H1 (cell line): Measurements from ENCODE around the gene PPP2R2B. TPM values are rescaled to one million over a fixed set of nuclear protein-coding genes. Genes with fewer than 3 reads are reported as not detected.

Source experiments
- CTCF ChIA-PET: fragments of 300-600 bp; sonication (Branson Sonifier 250); formaldehyde crosslinking; loops from one replicate; lab custom pipeline; 2021; ENCODE audit not compliant: partially characterized antibody; lab: Charles Lee
- POLR2A ChIA-PET: fragments of 300-600 bp; sonication (Branson Sonifier 250); formaldehyde crosslinking; loops from one replicate; lab custom pipeline; 2021; ENCODE audit warnings: inconsistent platforms; ENCODE audit not compliant: partially characterized antibody; lab: Charles Lee
- DNase-seq, 2 experiments: peaks; one replicate each; pipeline versions ENCODE4 v3.0.0 to v3.0.0-alpha.2; 2010 to 2022; ENCODE audit warnings: low spot score in 2 of 2, low read depth in 1 of 2, mixed read lengths in 1 of 2
- FAIRE-seq: peaks from 2 replicates; lab custom pipeline; 2011; peaks lifted over from hg19 to GRCh38; lab: Jason Lieb, UNC
- H2AFZ ChIP-seq: 2 replicates; pipeline ENCODE4 v1.8.1; 2012; ENCODE audit warnings: low read length, inconsistent platforms
- H2AK5ac ChIP-seq: 2 replicates; pipeline ENCODE4 v1.6.1; 2013; ENCODE audit warnings: low read depth, low read length
- H2BK120ac ChIP-seq: replicated peaks from 2 replicates; pipeline ENCODE3; 2013; ENCODE audit warnings: low read depth, low read length, inconsistent platforms
- H2BK12ac ChIP-seq: 2 replicates; pipeline ENCODE4 v1.6.1; 2013; ENCODE audit warnings: low read depth, low read length
- H2BK15ac ChIP-seq: 2 replicates; pipeline ENCODE4 v1.6.1; 2013; ENCODE audit warnings: low read length
- H2BK20ac ChIP-seq: 2 replicates; pipeline ENCODE4 v1.6.1; 2013; ENCODE audit warnings: low read length
- H2BK5ac ChIP-seq: 2 replicates; pipeline ENCODE4 v1.6.1; 2013; ENCODE audit warnings: low read depth, low read length
- H3K14ac ChIP-seq: 2 replicates; pipeline ENCODE4 v1.6.1; 2013; ENCODE audit warnings: inconsistent platforms; ENCODE audit not compliant: insufficient read length
- H3K18ac ChIP-seq: 2 replicates; pipeline ENCODE4 v1.6.1; 2013; ENCODE audit warnings: low read length; ENCODE audit errors: extremely low read depth
- H3K23ac ChIP-seq: 2 replicates; pipeline ENCODE4 v1.6.1; 2013; ENCODE audit warnings: inconsistent platforms; ENCODE audit not compliant: insufficient read length
- H3K23me2 ChIP-seq: 2 replicates; pipeline ENCODE4 v1.6.1; 2013; ENCODE audit warnings: low read depth, low read length
- H3K27ac ChIP-seq: 2 replicates; pipeline ENCODE4 v1.6.1; 2011; ENCODE audit warnings: low read depth, low read length, inconsistent platforms
- H3K27me3 ChIP-seq, 4 experiments: replicated peaks in 1 of 4; 1 replicate in 1 of 4; 2 replicates in 3 of 4; pipeline versions ENCODE4 v1.6.1 to v1.8.1; 2011 to 2013; ENCODE audit warnings: low read length in 3 of 4, mild to moderate bottlenecking in 3 of 4, inconsistent platforms in 2 of 4, mixed read lengths in 2 of 4, moderate library complexity in 1 of 4; ENCODE audit not compliant: control insufficient read depth in 3 of 4, insufficient read depth in 3 of 4; ENCODE audit errors: extremely low read depth in 1 of 4
- H3K36me3 ChIP-seq, 4 experiments: 2 replicates each; pipeline versions ENCODE4 v1.6.1 to v1.8.1; 2011 to 2013; ENCODE audit warnings: mild to moderate bottlenecking in 4 of 4, low read length in 3 of 4, moderate library complexity in 2 of 4, control low read depth in 1 of 4, inconsistent platforms in 1 of 4; ENCODE audit not compliant: insufficient read depth in 4 of 4, control insufficient read depth in 2 of 4
- H3K4ac ChIP-seq: replicated peaks from 2 replicates; pipeline ENCODE3; 2013; ENCODE audit warnings: low read length, low read depth, mixed read lengths, inconsistent platforms; ENCODE audit not compliant: insufficient read length
- H3K4me1 ChIP-seq, 4 experiments: replicated peaks in 1 of 4; 1 replicate in 1 of 4; 2 replicates in 3 of 4; pipeline versions ENCODE4 v1.6.1 to v1.8.1; 2011 to 2013; ENCODE audit warnings: low read length in 3 of 4, inconsistent platforms in 2 of 4, mixed read lengths in 1 of 4; ENCODE audit not compliant: insufficient read depth in 4 of 4, control insufficient read depth in 3 of 4
- H3K4me2 ChIP-seq, 2 experiments: 2 replicates each; pipeline versions ENCODE4 v1.6.1 to v1.8.1; 2011 to 2013; ENCODE audit warnings: low read depth in 2 of 2, low read length in 2 of 2, control low read depth in 1 of 2, inconsistent platforms in 1 of 2, mild to moderate bottlenecking in 1 of 2; ENCODE audit not compliant: insufficient read depth in 1 of 2
- H3K4me3 ChIP-seq, 4 experiments: fragments of 200-600, 300-600 bp in 1 of 4; sonication (generic), shearing (Covaris generic), sonication (Bioruptor Twin) in 1 of 4; 2 replicates each; pipeline versions ENCODE4 v1.5.1 to v1.8.1; 2011 to 2016; ENCODE audit warnings: low read length in 4 of 4, low read depth in 3 of 4, control low read depth in 2 of 4, inconsistent platforms in 2 of 4, mild to moderate bottlenecking in 2 of 4, mixed read lengths in 1 of 4, moderate library complexity in 1 of 4; ENCODE audit not compliant: insufficient read depth in 2 of 4; ENCODE audit errors: extremely low read depth in 1 of 4
- H3K56ac ChIP-seq: replicated peaks from 2 replicates; pipeline ENCODE3; 2013; ENCODE audit warnings: low read depth, mild to moderate bottlenecking, mixed read lengths, low read length, inconsistent platforms; ENCODE audit not compliant: insufficient read length
- H3K79me1 ChIP-seq: 2 replicates; pipeline ENCODE4 v1.6.1; 2013; ENCODE audit warnings: low read depth, low read length, control low read depth
- H3K79me2 ChIP-seq, 2 experiments: 2 replicates each; pipeline versions ENCODE4 v1.6.1 to v1.8.1; 2012 to 2013; ENCODE audit warnings: low read length in 2 of 2, mild to moderate bottlenecking in 2 of 2, inconsistent platforms in 1 of 2; ENCODE audit not compliant: insufficient read depth in 2 of 2, control insufficient read depth in 1 of 2
- H3K9ac ChIP-seq, 4 experiments: replicated peaks in 1 of 4; 1 replicate in 1 of 4; 2 replicates in 3 of 4; pipeline versions ENCODE4 v1.6.1 to v1.8.1; 2011 to 2013; ENCODE audit warnings: low read depth in 3 of 4, low read length in 3 of 4, control low read depth in 2 of 4, mild to moderate bottlenecking in 2 of 4, moderate library complexity in 2 of 4, inconsistent platforms in 1 of 4; ENCODE audit errors: extremely low read depth in 1 of 4
- H3K9me3 ChIP-seq, 2 experiments: 2 replicates each; pipeline versions ENCODE4 v1.6.1 to v1.8.1; 2012 to 2013; ENCODE audit warnings: mild to moderate bottlenecking in 2 of 2, moderate library complexity in 2 of 2, control low read depth in 1 of 2, inconsistent platforms in 1 of 2, low read depth in 1 of 2, low read length in 1 of 2, mixed read lengths in 1 of 2; ENCODE audit not compliant: insufficient read depth in 2 of 2
- H4K20me1 ChIP-seq, 2 experiments: replicated peaks in 1 of 2; 2 replicates each; pipeline versions ENCODE3 to v1.8.1; 2011 to 2013; ENCODE audit warnings: inconsistent platforms in 2 of 2, low read length in 2 of 2, mild to moderate bottlenecking in 1 of 2; ENCODE audit not compliant: insufficient read depth in 2 of 2, control insufficient read depth in 1 of 2
- H4K5ac ChIP-seq: 2 replicates; pipeline ENCODE4 v1.6.1; 2013; ENCODE audit warnings: low read length, low read depth, mixed read lengths, inconsistent platforms; ENCODE audit not compliant: insufficient read length
- H4K8ac ChIP-seq: 2 replicates; pipeline ENCODE4 v1.8.0; 2013; ENCODE audit warnings: mild to moderate bottlenecking, moderate library complexity, low read length, inconsistent platforms; ENCODE audit not compliant: insufficient read depth; ENCODE audit errors: extremely low read depth
- H4K91ac ChIP-seq: replicated peaks from 2 replicates; pipeline ENCODE3; 2013; ENCODE audit warnings: low read length, mixed read lengths, inconsistent platforms; ENCODE audit not compliant: insufficient read length
- E2F6 ChIP-seq: IDR thresholded peaks from 2 replicates; pipeline ENCODE4 v1.6.1; 2012; ENCODE audit warnings: inconsistent platforms
- EP300 ChIP-seq, 2 experiments: IDR thresholded peaks; 1 replicate in 1 of 2; 2 replicates in 1 of 2; pipeline ENCODE4 v1.6.1; 2011 to 2012; ENCODE audit warnings: low read depth in 2 of 2, low read length in 2 of 2, mild to moderate bottlenecking in 2 of 2, borderline replicate concordance in 1 of 2, inconsistent platforms in 1 of 2, moderate library complexity in 1 of 2
- FOSL1 ChIP-seq: IDR thresholded peaks from 2 replicates; pipeline ENCODE4 v1.6.1; 2011; ENCODE audit warnings: mild to moderate bottlenecking, low read depth, low read length, moderate library complexity; ENCODE audit not compliant: insufficient read depth
- JUN ChIP-seq: IDR thresholded peaks from 2 replicates; pipeline ENCODE4 v1.6.1; 2011; ENCODE audit warnings: low read depth, mild to moderate bottlenecking, improper control_type of control experiment, low read length
- KDM1A ChIP-seq: fragments of 200-600, 300-600 bp; sonication (generic); IDR thresholded peaks from 2 replicates; pipeline ENCODE4 v1.7.1; 2016; ENCODE audit warnings: mild to moderate bottlenecking, low read length, borderline replicate concordance
- KDM5A ChIP-seq: fragments of 200-600 bp; IDR thresholded peaks from 2 replicates; pipeline ENCODE4 v1.7.1; 2012; ENCODE audit warnings: mild to moderate bottlenecking, low read length, inconsistent platforms, mixed read lengths
- MAFK ChIP-seq: IDR thresholded peaks from 2 replicates; pipeline ENCODE4 v1.6.1; 2012; ENCODE audit warnings: low read depth, mild to moderate bottlenecking, improper control_type of control experiment, low read length
- RFX5 ChIP-seq: IDR thresholded peaks from 2 replicates; pipeline ENCODE4 v1.6.1; 2011; ENCODE audit warnings: low read depth, low read length, improper control_type of control experiment, borderline replicate concordance
- RXRA ChIP-seq: IDR thresholded peaks from 2 replicates; pipeline ENCODE4 v1.6.1; 2011; ENCODE audit warnings: low read depth, mild to moderate bottlenecking, low read length, moderate library complexity; ENCODE audit not compliant: insufficient read depth
- TAF1 ChIP-seq: IDR thresholded peaks from 2 replicates; pipeline ENCODE4 v1.6.1; 2011; ENCODE audit warnings: mild to moderate bottlenecking, low read depth, low read length
- USF2 ChIP-seq: IDR thresholded peaks from 2 replicates; pipeline ENCODE4 v1.6.1; 2011; ENCODE audit warnings: low read length, improper control_type of control experiment
- WGBS, 2 experiments: shearing (Covaris generic) in 1 of 2; methylation state at CpG; one replicate each; pipeline versions ENCODE4 v1.1.6 to v1.1.7; 2013 to 2015; ENCODE audit warnings: low lambda C conversion rate in 2 of 2, mixed read lengths in 2 of 2, inconsistent platforms in 1 of 2, low coverage in 1 of 2, missing lambda C conversion rate in 1 of 2; ENCODE audit not compliant: insufficient replicate concordance in 2 of 2, insufficient coverage in 1 of 2, insufficient read length in 1 of 2; ENCODE audit errors: extremely low coverage in 1 of 2, missing lambda C conversion rate in 1 of 2; 5-methylcytosine and 5-hydroxymethylcytosine counted together
- polyA plus RNA-seq, 7 experiments: library from polyadenylated mRNA; depleted of rRNA in 3 of 7; stranded (reverse) in 5 of 7; unstranded in 2 of 7; fragments of >200 nt in 5 of 7; fragments of 200-250 nt in 2 of 7; gene quantifications; 1 replicate in 5 of 7; 2 replicates in 1 of 7; 4 replicates in 1 of 7; pipeline versions ENCODE4 v1.2.1 to v1.2.3, GENCODE V29; 2011 to 2013; ENCODE audit warnings: missing spikeins in 2 of 7, mixed read lengths in 2 of 7
- total RNA-seq: library from RNA; stranded (reverse); fragmentation: NEBNext Ultra II Directional; extraction: Animal tissue kit (Norgen Biotek cat#: 25700); gene quantifications from 2 replicates; pipeline ENCODE4 v1.2.1, GENCODE V29; 2021
- TF ChIP-seq, protein P1 (sequence below): IDR thresholded peaks from 2 replicates; pipeline ENCODE4 v1.6.1; 2011; ENCODE audit warnings: low read depth, mild to moderate bottlenecking, low read length; ENCODE audit not compliant: insufficient read depth

PPP2R2B gene
- total and polyA plus RNA-seq, 2 of the 8 experiments (the other 6 are each of a cell fraction or from before 2014, with no cell fraction given) = 21.1 to 37.1 TPM

- Histone ChIP-seq H2BK5ac (no peak overlapping the region), H3K56ac (no peak overlapping the region), H3K27me3 (no peaks in the 10 kb centered on the region), H3K79me2 (no peaks in the 10 kb centered on the region), H3K36me3 (no peaks in the 10 kb centered on the region), H4K20me1 (no peaks in the 10 kb centered on the region), H3K9ac (no peak overlapping the region), H2BK120ac (no peak overlapping the region), H3K14ac (no peak overlapping the region), H3K4ac (no peak overlapping the region), H2BK12ac (no peak overlapping the region), H3K23me2 (no peaks in the 10 kb centered on the region), H2AFZ (no peak overlapping the region), H3K9me3 (peaks cover 3 to 6% of the 10 kb centered on the region in 2 experiments; a peak in 2 of 4 replicates), H4K91ac (no peak overlapping the region), H3K4me2 (no peak overlapping the region), H4K8ac (no peak overlapping the region), H3K23ac (no peak overlapping the region), H3K79me1 (no peaks in the 10 kb centered on the region), H3K4me3 (no peak overlapping the region), H2BK20ac (no peak overlapping the region), H2BK15ac (no peak overlapping the region), H2AK5ac (no peak overlapping the region), H4K5ac (no peak overlapping the region), H3K18ac (no peak overlapping the region), H3K27ac (no peak overlapping the region), H3K4me1 (no peaks in the 10 kb centered on the region)
- DNase-seq = no peak
- CTCF ChIA-PET = interaction anchor here (0.6 to 4.0 kb wide), 4 partner anchors 10 to 412 kb away, joined by 3 to 14 read pairs (median 6); no protein-coding TSS in a partner anchor
- WGBS, 2 experiments = 80% methylated on average over 3 of the region's 3 CpGs; no CpG with 5 or more reads in 1 of the 2 experiments
- POLR2A ChIA-PET = no interaction called here
- FAIRE-seq = no peak
- TF ChIP-seq MAFK (no peak), USF2 (no peak), KDM5A (no peak), JUN (no peak), RXRA (no peak), E2F6 (no peak), RFX5 (no peak), EP300 (IDR thresholded peaks at IDR 0.05; ENCODE audit: borderline replicate concordance in 1 of 2, low read depth in 2 of 2, low read length in 2 of 2) (no peak), TAF1 (no peak), FOSL1 (no peak), KDM1A (no peak)
- TF ChIP-seq, protein P1, sequence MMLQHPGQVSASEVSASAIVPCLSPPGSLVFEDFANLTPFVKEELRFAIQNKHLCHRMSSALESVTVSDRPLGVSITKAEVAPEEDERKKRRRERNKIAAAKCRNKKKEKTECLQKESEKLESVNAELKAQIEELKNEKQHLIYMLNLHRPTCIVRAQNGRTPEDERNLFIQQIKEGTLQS = no peak
Measured at GRCh38 chr5:146553446-146553845, 325.1 kb downstream of the PPP2R2B start.
